Kasumi-1 (cell line): ENCODE results near the gene HSPA4.
"Not testable (repeated sequence)": the region's sequence is repeated elsewhere in the genome, so short reads cannot be mapped to it uniquely, and the experiment has no call there.

Experiments used
- DNase-seq, 2 experiments: peaks; one replicate each; lab custom pipeline; 2025; lab: John Stamatoyannopoulos, UW

HSPA4 gene

GRCh38 chr5:133124891-133125290, 73.1 kb downstream of the HSPA4 start:
- no peak for DNase-seq

GRCh38 chr5:133128066-133128465, 76.3 kb downstream of the HSPA4 start:
- no peak for DNase-seq

- no peak for DNase-seq
Observed at GRCh38 chr5:133129289-133129688, 77.5 kb downstream of the HSPA4 start.

- DNase-seq, result no peak
Observed at GRCh38 chr5:133129950-133130349, 78.1 kb downstream of the HSPA4 start.

- peak in 1 of 2 experiments; percentile 11 for DNase-seq
Observed at GRCh38 chr5:133130387-133131118, 78.7 kb downstream of the HSPA4 start.

GRCh38 chr5:133132717-133133116, 80.9 kb downstream of the HSPA4 start:
- DNase-seq, result no peak

GRCh38 chr5:133133241-133133640, 81.4 kb downstream of the HSPA4 start:
- DNase-seq, result not testable (repeated sequence)

GRCh38 chr5:133136890-133137289, 85.1 kb downstream of the HSPA4 start:
- not testable (repeated sequence) for DNase-seq

- DNase-seq, result no peak
Observed at GRCh38 chr5:133140311-133140710, 88.5 kb downstream of the HSPA4 start.

GRCh38 chr5:133141746-133142145, 89.9 kb downstream of the HSPA4 start:
- DNase-seq, result no peak

GRCh38 chr5:133142782-133143181, 91.0 kb downstream of the HSPA4 start:
- DNase-seq, result no peak

GRCh38 chr5:133144245-133144981, 92.6 kb downstream of the HSPA4 start:
- DNase-seq, result no peak

GRCh38 chr5:133145436-133146170, 93.8 kb downstream of the HSPA4 start:
- no peak for DNase-seq

GRCh38 chr5:133147411-133147810, 95.6 kb downstream of the HSPA4 start:
- peak; percentile 66 to 70 for DNase-seq

GRCh38 chr5:133147815-133148567, 96.2 kb downstream of the HSPA4 start:
- peak; percentile 23 to 42 for DNase-seq

GRCh38 chr5:133149345-133149744, 97.5 kb downstream of the HSPA4 start:
- DNase-seq, result no peak

- DNase-seq, result no peak
Observed at GRCh38 chr5:133150909-133151544, 99.2 kb downstream of the HSPA4 start.

GRCh38 chr5:133154274-133155075, 102.7 kb downstream of the HSPA4 start:
- DNase-seq, result no peak

- DNase-seq, result no peak
Observed at GRCh38 chr5:133155326-133155969, 103.6 kb downstream of the HSPA4 start.
